ENCODE results near the gene CLTCL1.

GRCh38 chr22:19134874-19135273 is 156.6 kb downstream of the CLTCL1 start:
- TF ChIP-seq CTCF (IDR thresholded peaks at IDR 0.05) (no peak), EZH2 (IDR thresholded peaks at IDR 0.05; ENCODE audit: borderline replicate concordance, insufficient read depth, low read depth, low read length, poor library complexity, severe bottlenecking) (no peak)

Data from B cell (primary cell).